ENCODE data around the gene ALPG.
"Not testable (repeated sequence)": the region's sequence is repeated elsewhere in the genome, so short reads cannot be mapped to it uniquely, and the experiment has no call there.

Gene ALPG

DNA sequence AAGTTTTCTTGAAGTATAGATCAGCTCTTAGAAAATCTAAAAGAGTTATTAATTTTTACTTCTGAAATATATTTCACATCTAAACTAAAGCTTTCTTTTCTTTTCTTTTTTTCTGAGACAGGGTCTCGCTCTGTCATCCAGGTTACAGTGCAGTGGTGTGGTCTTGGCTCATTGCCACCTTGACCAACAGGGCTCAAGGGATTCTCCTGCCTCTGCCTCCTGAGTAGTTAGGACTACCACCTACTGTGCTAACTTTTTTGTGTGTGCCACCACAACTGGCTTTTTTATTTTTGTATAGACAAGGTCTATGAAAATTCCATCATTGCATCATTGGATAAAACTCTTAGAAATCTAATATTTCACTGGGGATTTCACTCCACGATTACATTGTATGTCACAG lies 10.0 kb upstream of the ALPG start:
- DNase-seq (ENCODE audit: low read depth), result no peak

DNA sequence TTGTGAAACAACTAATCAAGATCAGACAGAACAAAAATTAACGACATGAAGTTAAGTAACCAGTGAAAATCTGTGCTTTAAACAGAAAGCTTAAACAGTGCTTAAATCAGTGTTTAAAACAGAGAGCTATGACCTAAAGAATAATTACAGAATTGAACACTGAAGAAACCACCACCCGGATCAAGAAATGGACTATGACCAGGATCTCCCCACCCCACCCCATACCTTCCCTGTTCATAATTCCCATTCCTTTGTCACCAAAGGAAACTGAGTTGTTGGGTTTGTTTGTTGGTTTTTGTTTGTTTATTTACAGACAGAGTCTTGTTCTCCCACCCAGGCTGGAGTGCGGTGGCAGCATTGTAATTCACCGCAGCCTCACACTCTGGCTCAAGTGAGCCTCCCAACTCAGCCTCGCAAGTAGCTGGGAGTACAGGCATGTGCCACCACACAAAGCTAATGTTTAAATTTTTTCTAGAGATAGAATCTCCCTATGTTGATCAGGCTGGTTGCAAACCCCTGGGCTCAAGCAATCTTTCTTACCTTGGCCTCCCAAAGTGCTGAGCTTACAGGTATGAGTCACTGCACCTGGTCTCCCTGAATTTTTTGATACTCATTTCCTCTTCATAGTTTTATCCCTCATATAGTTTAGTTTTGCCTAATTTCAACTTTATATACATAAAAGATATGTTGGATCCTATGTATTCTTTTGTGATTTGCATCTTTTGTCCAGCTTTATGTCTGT lies 8.2 kb upstream of the ALPG start:
- DNase-seq (ENCODE audit: low read depth), result no peak

DNA sequence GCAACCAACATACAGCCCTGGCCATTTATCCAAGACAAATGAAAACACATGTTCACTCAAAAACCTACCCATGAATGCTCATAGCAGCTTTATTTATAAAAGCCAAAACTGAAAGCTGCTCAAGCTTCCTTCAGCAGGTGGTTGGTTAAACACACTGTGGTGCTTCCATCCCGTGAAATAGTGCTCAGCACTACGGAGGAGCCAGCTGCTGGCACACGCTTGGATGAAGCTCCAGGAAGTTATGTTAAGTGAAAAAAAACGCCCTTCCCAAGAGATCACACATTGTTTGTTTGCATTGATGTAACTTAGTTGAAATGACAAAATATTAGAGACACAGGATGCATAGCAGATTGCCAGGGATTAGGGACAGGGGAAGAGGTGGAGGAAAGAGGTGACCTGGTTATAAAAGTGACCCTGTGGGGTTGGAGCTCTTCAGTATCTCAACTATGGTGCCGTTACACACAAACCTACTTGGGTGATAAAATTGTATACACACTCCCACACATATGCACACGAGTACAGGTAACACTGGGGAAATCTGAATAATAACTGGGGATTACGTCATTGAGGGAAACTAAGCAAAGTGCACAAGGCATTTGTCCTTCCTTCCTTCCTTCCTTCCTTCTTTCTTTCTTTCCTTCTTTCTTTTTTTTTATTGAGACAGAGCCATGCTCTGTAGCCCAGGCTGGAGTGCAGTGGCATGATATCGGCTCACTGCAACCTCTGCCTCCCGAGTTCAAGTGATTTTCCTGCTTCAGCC lies 6.2 kb upstream of the ALPG start:
- DNase-seq (ENCODE audit: low read depth), result no peak

DNA sequence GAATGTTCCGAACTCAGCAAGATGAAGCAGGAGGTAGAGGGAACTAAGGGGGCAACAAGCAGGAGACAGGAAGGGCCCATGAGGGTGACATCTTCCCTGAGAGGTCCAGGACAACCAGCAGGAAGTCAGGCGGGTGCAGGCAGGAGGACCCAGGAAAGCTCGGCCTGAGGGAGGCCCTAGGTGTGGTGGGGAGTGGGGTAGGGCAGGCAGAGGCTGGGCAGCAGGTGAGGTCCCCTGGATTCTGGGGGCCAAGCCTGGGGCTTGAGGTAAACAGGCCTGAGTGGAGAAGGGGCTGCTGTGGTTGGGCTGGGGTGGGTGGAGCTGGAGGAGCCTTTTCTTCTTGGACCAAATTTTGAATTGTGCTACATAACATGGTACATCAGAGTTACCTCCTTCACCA lies 4.1 kb upstream of the ALPG start:
- no peak for DNase-seq (ENCODE audit: low read depth)

DNA sequence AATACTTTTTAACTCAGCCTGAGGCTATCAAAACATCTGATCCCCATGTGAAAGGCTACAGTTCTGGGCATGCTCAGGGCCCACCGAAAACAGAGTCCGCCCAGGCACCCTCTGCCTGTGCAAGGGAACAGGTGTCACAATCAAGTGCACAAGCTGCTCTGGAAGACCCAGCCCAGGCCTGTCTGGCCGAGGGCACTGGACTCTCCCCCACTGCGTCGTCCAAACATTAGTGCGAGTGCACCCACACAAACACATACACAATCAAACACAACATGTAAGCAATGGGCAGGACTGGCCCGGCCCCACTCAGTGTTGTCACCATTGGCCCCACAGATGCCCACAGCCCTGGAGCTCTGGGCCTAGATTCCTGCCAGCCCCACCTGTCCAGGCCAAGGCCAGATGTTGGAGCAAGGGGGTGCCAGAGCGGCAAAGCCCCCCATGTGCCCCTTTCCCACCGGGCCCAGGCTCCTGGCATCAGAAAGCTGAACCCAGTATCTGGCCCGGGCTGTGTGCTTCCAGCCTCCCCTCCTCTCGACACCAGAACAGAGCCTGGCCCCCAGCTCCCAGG lies 617 bp upstream of the ALPG start:
- DNase-seq (ENCODE audit: low read depth), result no peak

DNA sequence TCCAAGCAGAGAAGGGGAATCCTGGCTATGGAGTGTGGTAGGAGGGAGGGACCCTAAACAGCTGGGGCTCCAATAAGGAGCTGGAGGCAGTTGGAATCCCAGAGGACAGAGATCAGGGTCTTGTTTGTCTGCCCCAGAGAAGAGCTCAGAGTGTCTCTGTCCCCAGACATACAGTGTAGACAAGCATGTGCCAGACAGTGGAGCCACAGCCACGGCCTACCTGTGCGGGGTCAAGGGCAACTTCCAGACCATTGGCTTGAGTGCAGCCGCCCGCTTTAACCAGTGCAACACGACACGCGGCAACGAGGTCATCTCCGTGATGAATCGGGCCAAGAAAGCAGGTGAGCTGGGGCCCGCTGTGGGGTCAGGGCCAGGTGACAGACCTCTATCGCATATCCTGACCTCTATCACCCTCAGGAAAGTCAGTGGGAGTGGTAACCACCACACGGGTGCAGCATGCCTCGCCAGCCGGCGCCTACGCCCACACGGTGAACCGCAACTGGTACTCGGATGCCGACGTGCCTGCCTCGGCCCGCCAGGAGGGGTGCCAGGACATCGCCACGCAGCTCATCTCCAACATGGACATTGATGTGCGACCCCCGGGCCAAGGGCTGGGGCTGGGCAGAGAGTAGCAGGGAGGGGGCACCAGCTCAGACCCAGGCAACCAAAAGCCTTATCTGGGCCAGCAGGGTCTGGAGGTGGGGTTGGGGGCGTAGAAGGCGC lies 945 bp downstream of the ALPG start:
- not testable (repeated sequence) for DNase-seq (ENCODE audit: low read depth)

DNA sequence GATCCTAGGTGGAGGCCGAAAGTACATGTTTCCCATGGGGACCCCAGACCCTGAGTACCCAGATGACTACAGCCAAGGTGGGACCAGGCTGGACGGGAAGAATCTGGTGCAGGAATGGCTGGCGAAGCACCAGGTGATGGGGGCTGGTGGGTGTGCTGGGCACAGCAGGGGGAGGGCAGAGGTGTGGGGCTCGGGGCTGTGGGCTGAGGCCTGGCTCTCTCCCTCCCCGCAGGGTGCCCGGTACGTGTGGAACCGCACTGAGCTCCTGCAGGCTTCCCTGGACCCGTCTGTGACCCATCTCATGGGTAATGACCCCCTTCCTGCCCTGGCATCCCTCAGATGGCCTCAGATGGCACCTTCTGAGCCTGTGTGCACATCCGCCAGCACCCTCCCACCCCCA lies 1.6 kb downstream of the ALPG start:
- DNase-seq (ENCODE audit: low read depth), result not testable (repeated sequence)

DNA sequence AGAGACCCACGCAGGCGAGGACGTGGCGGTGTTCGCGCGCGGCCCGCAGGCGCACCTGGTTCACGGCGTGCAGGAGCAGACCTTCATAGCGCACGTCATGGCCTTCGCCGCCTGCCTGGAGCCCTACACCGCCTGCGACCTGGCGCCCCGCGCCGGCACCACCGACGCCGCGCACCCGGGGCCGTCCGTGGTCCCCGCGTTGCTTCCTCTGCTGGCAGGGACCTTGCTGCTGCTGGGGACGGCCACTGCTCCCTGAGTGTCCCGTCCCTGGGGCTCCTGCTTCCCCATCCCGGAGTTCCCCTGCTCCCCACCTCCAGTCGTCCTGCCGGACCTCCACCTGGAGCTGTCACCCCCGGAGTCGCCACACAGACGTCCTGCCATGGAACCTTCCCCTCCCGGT lies 3.0 kb downstream of the ALPG start:
- DNase-seq (ENCODE audit: low read depth), result not testable (repeated sequence)

DNA sequence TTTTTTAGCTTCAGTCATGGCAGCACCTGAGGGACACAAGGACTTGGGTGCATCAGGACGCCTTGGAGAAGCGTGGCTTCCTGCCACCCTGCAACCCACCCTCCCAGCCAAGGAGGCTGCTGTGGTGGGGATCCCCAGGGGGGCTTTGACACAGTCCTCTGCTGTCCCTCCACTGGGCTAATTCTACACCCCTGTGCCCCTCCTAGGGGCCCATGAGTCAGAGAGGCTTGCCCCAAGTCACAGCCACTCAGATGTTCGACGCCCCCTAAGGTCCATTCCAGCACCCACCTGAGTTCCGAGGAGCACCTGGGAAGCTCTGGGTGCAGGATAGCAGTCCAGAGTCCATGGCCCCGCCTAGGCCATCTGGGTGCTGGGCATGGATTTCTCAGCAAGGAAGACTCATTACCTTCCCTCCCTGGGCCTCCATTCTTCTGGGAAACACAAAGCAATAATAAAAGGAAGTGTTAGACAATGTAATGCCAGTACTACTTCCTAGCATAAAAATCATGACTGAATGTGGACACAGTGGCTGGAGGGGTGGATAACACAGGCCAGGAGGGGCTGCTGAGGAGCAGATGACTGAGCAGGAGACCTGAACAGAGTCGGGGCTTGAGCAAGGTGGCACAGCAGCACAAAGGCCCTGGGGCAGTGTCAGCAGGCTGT lies 3.7 kb downstream of the ALPG start:
- no peak for DNase-seq (ENCODE audit: low read depth)

DNA sequence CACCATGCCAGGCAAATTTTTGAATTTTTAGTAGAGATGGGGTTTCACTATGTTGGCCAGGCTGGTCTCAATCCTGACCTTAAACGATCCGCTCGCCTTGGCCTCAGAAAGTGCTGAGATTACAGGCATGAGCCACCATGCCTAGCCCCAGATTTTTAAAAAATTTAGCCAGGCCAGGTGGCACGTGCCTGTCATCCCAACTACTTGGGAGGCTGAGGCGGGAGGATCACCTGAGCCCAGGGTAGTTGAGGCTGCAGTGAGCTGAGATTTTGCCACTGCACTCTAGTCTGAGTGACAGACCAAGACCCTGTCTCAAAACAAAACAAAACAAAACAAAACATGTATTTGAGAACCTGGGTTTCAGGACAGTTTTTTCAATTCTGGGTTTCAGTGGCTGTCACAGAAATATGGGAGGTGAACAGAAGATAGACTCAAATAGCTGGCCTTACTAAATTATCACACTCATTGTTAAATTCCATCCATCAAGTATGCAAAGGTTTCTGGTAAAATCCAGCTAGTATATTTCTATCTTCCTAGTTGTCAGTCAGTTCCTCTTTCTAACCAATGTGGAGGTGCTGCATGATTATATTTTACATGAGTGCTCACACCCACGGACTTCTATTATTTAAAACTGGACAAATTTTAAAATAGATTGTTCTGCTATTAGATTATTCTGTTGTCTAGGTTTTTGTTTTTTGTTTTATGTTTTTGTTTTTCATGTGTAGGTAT lies 5.4 kb downstream of the ALPG start:
- no peak for DNase-seq (ENCODE audit: low read depth)

DNA sequence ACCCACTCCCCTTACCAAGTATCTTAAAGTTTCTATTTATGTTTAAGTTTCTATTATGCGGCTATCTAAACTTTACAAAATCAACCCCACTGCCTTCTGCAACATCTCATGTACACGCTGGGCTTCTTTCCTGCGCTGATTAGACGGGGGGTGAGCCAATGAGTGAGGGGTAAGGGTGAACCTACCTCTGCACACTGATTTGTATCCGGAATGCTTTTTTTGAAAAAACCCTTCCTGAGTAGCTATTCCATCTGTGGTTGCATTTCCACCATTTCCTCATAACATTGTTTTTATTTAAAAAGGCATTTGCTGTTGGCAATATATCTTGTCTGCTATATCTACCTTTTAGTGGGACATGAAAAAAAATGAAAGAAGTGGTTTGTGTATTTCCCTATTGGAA lies 6.3 kb downstream of the ALPG start:
- no peak for DNase-seq (ENCODE audit: low read depth)

DNA sequence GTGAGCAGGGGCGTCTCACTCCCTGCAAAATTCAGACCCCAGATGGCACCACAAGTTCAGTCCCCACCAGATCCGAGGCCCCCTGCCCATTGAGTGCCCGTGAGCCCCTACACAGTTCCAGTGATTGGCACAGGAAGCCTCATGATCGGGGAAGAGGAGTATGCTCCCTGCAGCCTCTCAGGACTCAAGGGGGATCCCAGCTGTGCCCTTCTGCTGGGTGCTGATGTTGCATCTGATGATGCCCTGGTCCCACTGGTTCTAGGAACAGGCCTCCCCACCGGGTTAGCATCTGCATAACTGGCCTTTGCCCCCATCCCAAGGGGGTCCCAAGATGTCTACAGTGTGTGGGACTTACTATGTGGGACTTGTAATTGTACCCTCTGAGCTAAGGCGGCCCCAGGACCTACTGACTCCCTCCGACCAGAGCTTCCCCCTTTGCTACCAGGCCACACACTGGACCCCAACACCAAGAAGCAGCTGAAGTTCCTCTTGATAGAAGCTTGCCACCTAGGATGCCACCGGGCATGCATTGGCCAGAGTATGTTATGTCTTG lies 8.6 kb downstream of the ALPG start:
- DNase-seq (ENCODE audit: low read depth), result no peak

DNA sequence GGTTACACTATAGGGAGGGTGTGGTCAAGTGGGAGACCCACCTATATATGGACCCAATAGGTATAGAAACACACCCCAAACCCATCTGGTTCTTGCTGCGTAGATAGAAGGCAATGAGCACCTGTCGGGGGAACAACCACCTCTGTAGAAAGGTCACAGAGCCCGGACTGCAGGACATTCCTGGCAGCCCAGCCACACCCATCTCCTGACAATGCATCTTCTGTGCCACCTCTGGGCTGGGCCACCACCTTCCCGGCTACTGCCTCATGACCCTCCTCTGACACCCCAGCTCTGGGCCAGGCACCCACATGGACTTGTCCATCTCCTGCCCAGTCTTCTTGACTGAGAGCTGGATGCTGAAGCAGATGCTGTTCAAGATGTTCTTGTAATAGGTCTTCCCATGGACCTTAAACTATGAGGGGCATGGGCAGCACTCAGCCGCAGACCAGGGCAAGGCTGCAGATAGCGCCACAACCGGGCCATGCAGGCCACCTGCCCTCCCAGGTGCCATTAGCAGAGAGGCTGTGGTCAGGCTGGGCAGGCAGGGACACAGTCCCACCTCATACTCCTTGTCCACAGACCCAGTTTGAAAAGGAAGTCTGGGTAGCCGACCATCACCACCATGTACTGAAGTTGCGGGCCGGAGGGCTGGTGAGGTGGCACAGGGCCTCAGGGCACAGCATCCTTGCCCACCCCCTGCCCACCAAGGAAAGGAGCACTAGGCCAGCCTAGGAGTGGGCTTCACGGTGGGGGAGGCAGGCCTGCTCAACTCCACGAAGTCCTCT lies 9.3 kb downstream of the ALPG start:
- no peak for DNase-seq (ENCODE audit: low read depth)

DNA sequence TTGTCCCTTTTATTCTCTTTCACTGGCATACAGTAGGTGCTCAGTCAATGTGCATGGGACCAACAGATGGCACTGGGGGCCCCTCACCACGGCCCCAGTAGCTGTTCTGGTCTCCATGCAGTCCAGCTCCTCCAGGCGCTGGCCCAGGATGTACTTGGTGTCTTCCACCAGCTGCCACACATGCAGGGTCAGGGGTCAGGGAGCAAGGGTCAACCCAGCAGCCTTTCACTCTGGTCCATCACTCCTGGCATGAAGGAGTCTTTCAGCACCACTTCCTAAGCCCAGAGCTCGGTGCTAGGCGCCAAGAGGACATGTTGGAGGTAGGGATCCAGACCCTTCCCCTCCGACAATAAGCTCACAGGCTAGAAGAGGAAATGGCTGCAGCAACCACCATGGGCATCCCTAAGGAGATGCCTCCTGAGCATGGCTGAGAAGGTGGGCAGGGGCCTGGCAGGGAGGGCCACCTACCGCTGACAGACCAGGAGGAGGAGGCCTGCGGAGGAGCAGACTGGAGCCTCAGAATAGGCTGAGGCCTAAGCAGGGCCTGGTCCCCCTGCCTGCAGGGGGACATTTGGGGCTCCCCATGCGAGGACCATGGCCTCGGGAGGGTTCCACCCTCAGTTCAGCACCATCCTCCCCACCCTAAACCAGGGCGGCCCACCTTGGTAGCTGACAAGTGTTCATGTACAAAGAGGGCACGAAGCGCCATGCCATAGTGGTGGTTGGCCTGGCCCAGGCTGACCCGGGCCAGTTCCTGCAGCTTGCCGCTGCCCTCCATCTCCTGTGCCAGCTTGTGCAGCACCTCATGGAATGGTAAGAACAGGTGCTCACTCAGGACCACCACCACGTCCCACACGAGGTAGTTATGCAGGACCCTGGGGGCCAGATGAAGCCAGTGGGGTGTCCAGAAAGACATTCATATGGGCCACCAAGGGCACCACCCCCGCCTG lies 10.2 kb downstream of the ALPG start:
- DNase-seq (ENCODE audit: low read depth), result no peak

DNA sequence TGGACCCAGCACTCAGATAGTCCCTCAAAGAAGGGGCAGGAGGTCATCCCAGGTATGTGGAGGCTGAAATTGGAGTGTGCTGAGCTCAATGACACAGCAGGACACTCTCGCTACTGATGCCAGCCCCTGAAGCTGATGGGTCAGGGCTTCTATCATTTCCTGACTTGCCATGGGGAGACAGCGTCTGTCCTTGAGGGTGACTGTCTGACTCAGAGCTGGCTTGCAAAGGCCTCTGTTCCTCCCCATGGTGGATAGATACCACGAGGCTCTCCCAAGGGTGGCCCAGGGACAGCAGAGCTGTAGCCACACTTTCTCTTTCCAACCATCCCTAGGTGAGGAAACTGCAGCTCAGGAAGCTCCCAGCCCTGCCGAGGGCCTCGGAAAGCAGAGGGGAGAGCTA lies 10.8 kb downstream of the ALPG start:
- DNase-seq (ENCODE audit: low read depth), result no peak

DNA sequence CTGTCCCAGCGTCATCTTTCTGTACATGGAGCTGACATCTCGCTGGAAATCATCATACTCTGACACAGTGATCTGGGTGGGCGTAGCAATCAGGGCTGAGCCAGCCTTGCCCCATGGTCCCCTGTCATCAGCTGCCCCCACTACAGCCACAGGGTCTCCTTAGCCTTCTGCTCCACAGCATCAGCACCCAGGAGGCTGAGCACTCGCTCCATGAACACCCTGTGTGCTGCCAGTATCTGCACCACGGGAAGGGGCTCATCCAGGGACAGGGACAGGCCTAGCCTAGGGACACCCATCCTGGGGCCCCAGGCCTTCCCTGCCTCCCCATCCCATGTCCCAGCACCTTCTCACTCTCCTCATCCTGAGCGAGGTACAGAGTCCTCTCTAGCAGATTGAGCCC lies 11.4 kb downstream of the ALPG start:
- DNase-seq (ENCODE audit: low read depth), result no peak

DNA sequence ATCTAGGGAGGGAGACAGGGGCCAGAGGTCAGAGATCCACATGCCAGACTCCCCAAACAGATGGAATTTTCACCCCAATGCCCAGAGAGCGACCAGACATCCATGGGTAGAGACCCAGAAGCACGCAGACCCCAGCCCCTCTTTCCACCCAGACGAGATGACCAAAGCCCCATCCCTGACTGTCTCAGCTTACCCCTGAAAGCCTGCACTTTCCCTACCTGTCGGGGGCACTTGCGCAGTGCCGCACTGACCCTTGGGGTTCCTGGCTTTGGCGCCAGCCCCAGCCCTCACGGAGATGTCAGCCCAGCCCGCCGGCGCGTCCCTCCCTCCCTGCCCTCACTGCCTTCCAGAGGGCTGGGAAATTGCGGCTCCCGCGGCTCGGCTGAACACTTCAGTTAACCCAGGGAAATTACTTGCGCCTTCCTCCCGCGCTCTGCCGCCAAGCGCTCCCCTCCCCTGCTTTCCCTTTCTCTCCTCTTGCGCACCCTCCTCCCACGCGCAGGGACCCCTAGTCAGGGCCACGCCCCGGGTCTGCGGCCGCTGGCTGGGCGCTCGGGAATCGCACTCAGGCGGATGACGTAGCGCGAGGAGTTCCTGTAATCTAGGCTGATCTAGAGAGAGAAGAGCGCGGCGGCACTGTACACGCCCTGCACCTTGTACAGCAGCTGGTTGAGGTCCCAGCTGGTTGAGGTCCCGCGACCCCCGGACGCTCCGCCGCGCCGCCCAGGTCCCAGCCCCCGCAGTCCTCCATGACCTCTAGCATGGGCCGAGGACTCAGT lies 12.0 kb downstream of the ALPG start:
- DNase-seq (ENCODE audit: low read depth), result no peak

All from activated T-cell treated with anti-CD3 and anti-CD28 coated beads for 1 hour (primary cell).